H1 (cell line): Measurements from ENCODE around the gene NAA25. TPM values are rescaled to one million over a fixed set of nuclear protein-coding genes. Genes with fewer than 3 reads are reported as not detected.

Experiments
- JUND ChIP-seq: IDR thresholded peaks from 2 replicates; pipeline ENCODE4 v1.6.1; 2011; ENCODE audit warnings: mild to moderate bottlenecking, improper control_type of control experiment, low read length
- RAD21 ChIP-seq, 2 experiments: IDR thresholded peaks in 1 of 2; conservative IDR thresholded peaks in 1 of 2; 2 replicates each; pipeline ENCODE4 v1.6.1; 2011; ENCODE audit warnings: low read depth in 2 of 2, low read length in 2 of 2, improper control_type of control experiment in 1 of 2, inconsistent platforms in 1 of 2, mild to moderate bottlenecking in 1 of 2, moderate library complexity in 1 of 2
- polyA plus RNA-seq, 7 experiments: library from polyadenylated mRNA; depleted of rRNA in 3 of 7; stranded (reverse) in 5 of 7; unstranded in 2 of 7; fragments of >200 nt in 5 of 7; fragments of 200-250 nt in 2 of 7; gene quantifications; 1 replicate in 5 of 7; 2 replicates in 1 of 7; 4 replicates in 1 of 7; pipeline versions ENCODE4 v1.2.1 to v1.2.3, GENCODE V29; 2011 to 2013; ENCODE audit warnings: missing spikeins in 2 of 7, mixed read lengths in 2 of 7
- total RNA-seq: library from RNA; stranded (reverse); fragmentation: NEBNext Ultra II Directional; extraction: Animal tissue kit (Norgen Biotek cat#: 25700); gene quantifications from 2 replicates; pipeline ENCODE4 v1.2.1, GENCODE V29; 2021

NAA25 gene
- total and polyA plus RNA-seq, 2 of the 8 experiments (the other 6 are each of a cell fraction or from before 2014, with no cell fraction given): 10.8 to 60.3 TPM

DNA sequence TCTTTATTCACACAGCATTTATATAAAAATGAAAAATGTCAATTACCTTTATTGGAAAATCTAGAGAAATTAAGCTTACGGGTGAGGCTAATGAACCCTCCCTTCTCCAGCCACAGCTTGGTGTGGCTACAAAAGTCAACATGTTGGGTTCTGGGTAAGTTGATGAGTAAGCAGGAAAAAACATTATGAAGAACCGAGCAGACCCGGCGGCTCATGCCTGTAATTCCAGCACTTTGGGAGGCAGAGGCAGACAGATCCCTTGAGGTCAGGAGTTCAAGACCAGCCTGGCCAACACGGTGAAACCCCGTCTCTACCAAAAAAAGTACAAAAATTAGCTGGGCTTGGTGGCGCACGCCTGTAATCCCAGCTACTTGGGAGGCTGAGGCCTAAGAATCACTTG, 10.9 kb downstream of the NAA25 start (continued):
- no peak for TF ChIP-seq RAD21 (IDR thresholded peaks at IDR 0.05 in 1 of 2, conservative IDR thresholded peaks at IDR 0.05 in 1 of 2; ENCODE audit: low read depth in 2 of 2, low read length in 2 of 2)
- no peak for TF ChIP-seq JUND
